Measurements from ENCODE around the gene PPFIA4. TPM values are rescaled to one million over a fixed set of nuclear protein-coding genes. Genes with fewer than 3 reads are reported as not detected.

The PPFIA4 gene
- polyA plus RNA-seq, 1 experiment = 3.8 TPM

GRCh38 chr1:203025686-203026030 is 633 bp upstream of the PPFIA4 start:
- Histone ChIP-seq H3K27me3 (ENCODE audit: control insufficient read depth, insufficient read depth, low read length) (peaks cover 1% of the 10 kb centered on the region), H3K36me3 (ENCODE audit: control insufficient read depth, insufficient read depth, low read length) (peaks cover 4% of the 10 kb centered on the region), H3K4me3 (ENCODE audit: low read depth, low read length) (no peak overlapping the region)
- POLR2A ChIA-PET = no interaction called here
- no peak for TF ChIP-seq CTCF (IDR thresholded peaks at IDR 0.05; ENCODE audit: insufficient read depth, low read depth, low read length)
- CTCF ChIA-PET = interaction anchor here (1.0 to 6.9 kb wide), 6 partner anchors 10 to 243 kb away, joined by 3 to 61 read pairs (median 4); no protein-coding TSS in a partner anchor
- DNase-seq (ENCODE audit: low read depth) = no peak

DNA sequence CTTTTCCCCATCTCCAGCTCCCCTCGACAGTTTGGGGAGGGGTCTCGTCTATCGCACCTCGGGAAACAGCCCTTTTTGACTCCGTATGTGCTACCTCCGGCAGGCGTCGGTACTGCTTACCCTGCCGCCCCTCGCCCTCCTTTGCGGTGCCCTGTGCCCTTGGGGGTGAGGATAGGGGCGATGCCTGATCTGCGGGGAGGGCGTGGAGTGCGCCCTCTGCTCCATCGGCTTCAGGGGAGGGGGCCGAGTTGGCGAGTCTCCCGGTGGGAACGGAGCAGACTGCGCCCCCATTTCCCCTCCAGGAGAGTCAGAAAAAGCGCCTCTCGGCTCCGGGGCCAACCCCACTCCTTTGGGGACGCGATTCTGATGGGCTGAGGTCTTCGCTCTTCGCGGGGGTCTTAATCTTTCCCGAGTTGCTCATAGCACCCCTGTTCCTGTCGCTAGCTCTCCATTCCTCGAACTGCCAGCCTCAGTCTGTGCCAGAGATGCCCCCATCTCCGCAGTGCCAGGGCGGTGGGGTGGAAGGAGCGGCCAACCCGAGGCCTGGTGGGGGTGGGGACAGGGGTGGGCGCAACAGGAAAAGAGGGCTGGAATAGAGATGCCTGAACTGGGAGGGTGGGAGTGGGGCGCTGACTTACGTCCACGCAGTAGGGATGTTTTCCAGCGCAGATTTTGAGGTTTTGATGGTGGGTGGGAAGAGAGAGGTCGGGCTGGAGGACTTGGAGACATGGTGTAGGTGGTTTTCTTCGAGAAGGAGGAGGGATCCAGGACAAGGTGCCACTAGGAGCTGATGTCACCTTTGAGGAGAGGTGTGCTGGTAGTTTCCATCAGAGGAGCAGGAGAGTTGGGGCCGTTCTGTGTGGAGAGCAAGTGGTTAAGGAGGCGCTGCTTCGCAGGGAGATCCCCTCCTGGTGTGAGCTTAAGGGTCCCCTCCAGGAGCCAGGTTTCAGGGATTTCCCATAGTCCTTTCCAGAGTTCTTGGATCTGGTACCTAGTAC is 674 bp downstream of the PPFIA4 start:
- Histone ChIP-seq H3K27me3 (ENCODE audit: control insufficient read depth, insufficient read depth, low read length) (peaks cover 1% of the 10 kb centered on the region), H3K4me3 (ENCODE audit: low read depth, low read length) (peak overlapping the region; percentile 65), H3K36me3 (ENCODE audit: control insufficient read depth, insufficient read depth, low read length) (peaks cover 2% of the 10 kb centered on the region; the same call in 1 of the 2 replicates)
- DNase-seq (ENCODE audit: low read depth) = no peak
- CTCF ChIA-PET = interaction anchor here (0.6 to 6.9 kb wide), 7 partner anchors 12 to 242 kb away, joined by 3 to 61 read pairs (median 5); partner anchors contain the start of gene ADORA1
- POLR2A ChIA-PET = interaction anchor here (0.6 kb wide), 1 partner anchor 20 kb away, joined by 3 read pairs; no protein-coding TSS in a partner anchor
- no peak for TF ChIP-seq CTCF (IDR thresholded peaks at IDR 0.05; ENCODE audit: insufficient read depth, low read depth, low read length)

DNA sequence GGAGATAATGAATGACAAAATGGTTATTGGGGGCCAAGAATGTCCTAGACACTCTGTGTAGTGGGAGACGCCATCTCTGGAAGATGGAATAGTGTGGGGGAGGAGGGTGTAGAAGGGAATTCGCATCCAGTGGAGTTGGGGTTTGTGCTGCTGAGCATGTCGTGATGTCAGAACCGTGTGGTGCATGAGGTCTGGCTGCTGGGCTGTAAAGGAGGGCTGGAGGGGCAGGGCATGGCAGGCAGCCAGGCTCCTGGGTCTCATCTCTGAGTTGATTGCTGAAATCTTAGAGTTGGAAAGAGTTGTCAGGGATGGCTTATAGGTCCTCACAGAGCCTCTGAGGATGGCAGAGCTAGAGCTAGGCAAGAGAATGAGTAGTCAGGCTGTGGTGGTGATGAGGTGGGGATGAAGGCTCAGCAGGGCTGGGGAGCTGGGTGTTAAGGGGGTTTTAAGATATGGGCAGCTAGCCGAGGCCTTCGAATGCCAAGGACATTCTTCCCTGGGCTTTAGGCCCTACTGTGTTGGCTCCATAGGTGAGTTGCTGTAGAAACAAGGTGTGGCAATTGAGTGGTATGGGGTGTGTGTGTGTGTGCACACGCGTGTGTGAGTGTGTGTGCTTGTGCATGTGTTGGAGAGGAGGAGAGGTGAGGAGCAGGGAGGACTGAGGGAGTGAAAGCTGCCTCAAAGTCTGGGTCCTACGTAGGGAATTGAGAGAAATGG is 1.9 kb downstream of the PPFIA4 start:
- TF ChIP-seq CTCF (IDR thresholded peaks at IDR 0.05; ENCODE audit: insufficient read depth, low read depth, low read length) = no peak
- ChIA-PET POLR2A (no interaction called here), CTCF (interaction anchor here (0.6 to 6.9 kb wide), 8 partner anchors 11 to 1051 kb away, joined by 3 to 61 read pairs (median 6); partner anchors contain the start of gene ADORA1)
- H3K27me3 ChIP-seq (ENCODE audit: control insufficient read depth, insufficient read depth, low read length) = peaks cover 1% of the 10 kb centered on the region
- no peak overlapping the region for H3K4me3 ChIP-seq (ENCODE audit: low read depth, low read length)
- H3K36me3 ChIP-seq (ENCODE audit: control insufficient read depth, insufficient read depth, low read length) = no peaks in the 10 kb centered on the region; the same call in 1 of the 2 replicates
- no peak for DNase-seq (ENCODE audit: low read depth)

GRCh38 chr1:203028784-203029553 is 2.7 kb downstream of the PPFIA4 start:
- H3K4me3 ChIP-seq (ENCODE audit: low read depth, low read length) = no peak overlapping the region
- DNase-seq (ENCODE audit: low read depth) = no peak
- CTCF ChIA-PET = interaction anchor here (0.6 to 6.9 kb wide), 5 partner anchors 10 to 1050 kb away, joined by 3 to 61 read pairs (median 17); no protein-coding TSS in a partner anchor
- TF ChIP-seq CTCF (IDR thresholded peaks at IDR 0.05; ENCODE audit: insufficient read depth, low read depth, low read length) = no peak
- H3K27me3 ChIP-seq (ENCODE audit: control insufficient read depth, insufficient read depth, low read length) = peaks cover 1% of the 10 kb centered on the region
- no peaks in the 10 kb centered on the region; the same call in 1 of the 2 replicates for H3K36me3 ChIP-seq (ENCODE audit: control insufficient read depth, insufficient read depth, low read length)
- POLR2A ChIA-PET = interaction anchor here (0.6 kb wide), 1 partner anchor 20 kb away, joined by 12 read pairs; no protein-coding TSS in a partner anchor
